Transverse colon (tissue), 4 donors: ENCODE results near the gene NADK2.

ENCODE experiments used
- EP300 ChIP-seq: sonication (generic); formaldehyde crosslinking; IDR thresholded peaks from one replicate; pipeline ENCODE4 v1.6.1; 2017; ENCODE audit warnings: antibody characterized with exemption, low read depth
- POLR2A ChIP-seq: fragments of 450-650 bp; IDR thresholded peaks from one replicate; pipeline ENCODE4 v1.6.1; 2016; ENCODE audit warnings: antibody characterized with exemption, mild to moderate bottlenecking, moderate library complexity
- POLR2AphosphoS5 ChIP-seq, 3 donors: sonication (generic); formaldehyde crosslinking; IDR thresholded peaks; one replicate each; pipeline ENCODE4 v1.6.1; 2016; ENCODE audit warnings: antibody characterized with exemption in 3 of 3
- TF ChIP-seq, protein P1 (sequence below), 5 experiments: fragments of 200-600 bp in 3 of 5; fragments of 450-650 bp in 2 of 5; sonication (generic) in 3 of 5; IDR thresholded peaks; 1 replicate in 2 of 5; 2 replicates in 3 of 5; pipeline ENCODE4 v1.5.1; 2016 to 2017; ENCODE audit warnings: antibody characterized with exemption in 5 of 5, inconsistent platforms in 3 of 5, mild to moderate bottlenecking in 2 of 5, moderate library complexity in 1 of 5

DNA sequence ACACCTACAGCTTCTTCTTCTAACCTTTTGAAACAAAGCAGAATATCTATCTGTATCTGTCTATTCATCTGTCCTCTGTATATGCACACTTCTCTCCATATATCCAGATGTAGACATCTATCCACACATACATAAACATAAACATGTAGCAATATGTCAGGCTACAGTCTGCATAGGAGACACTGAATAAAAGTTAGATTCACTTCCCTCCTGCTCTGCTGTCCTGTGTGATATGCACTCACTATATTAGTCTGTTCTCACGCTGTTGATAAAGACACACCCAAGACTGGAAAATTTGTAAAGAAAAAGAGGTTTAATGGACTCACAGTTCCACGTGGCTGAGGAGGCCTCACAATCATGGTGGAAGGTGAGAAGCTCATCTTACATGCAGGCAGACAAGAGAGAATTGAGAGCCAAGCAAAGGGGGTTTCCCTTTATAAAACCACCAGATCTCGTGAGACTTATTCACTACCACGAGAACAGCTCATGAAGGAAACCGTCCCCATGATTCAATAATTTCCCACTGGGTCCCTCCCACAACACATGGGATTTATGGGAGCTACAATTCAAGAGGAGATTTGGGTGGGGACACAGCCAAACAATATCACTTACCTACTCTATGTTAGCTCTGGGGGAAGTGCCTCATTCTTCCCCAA, 35.9 kb upstream of the NADK2 start:
- TF ChIP-seq, protein P1, sequence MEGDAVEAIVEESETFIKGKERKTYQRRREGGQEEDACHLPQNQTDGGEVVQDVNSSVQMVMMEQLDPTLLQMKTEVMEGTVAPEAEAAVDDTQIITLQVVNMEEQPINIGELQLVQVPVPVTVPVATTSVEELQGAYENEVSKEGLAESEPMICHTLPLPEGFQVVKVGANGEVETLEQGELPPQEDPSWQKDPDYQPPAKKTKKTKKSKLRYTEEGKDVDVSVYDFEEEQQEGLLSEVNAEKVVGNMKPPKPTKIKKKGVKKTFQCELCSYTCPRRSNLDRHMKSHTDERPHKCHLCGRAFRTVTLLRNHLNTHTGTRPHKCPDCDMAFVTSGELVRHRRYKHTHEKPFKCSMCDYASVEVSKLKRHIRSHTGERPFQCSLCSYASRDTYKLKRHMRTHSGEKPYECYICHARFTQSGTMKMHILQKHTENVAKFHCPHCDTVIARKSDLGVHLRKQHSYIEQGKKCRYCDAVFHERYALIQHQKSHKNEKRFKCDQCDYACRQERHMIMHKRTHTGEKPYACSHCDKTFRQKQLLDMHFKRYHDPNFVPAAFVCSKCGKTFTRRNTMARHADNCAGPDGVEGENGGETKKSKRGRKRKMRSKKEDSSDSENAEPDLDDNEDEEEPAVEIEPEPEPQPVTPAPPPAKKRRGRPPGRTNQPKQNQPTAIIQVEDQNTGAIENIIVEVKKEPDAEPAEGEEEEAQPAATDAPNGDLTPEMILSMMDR (IDR thresholded peaks at IDR 0.05), result no peak
- TF ChIP-seq POLR2A (no peak), POLR2AphosphoS5 (IDR thresholded peaks at IDR 0.05) (no peak), EP300 (no peak)
